T-cell (primary cell): ENCODE data around the gene CCNG1. TPM values are rescaled to one million over a fixed set of nuclear protein-coding genes. Genes with fewer than 3 reads are reported as not detected.

Experiments
- ATAC-seq, 4 experiments: fragments of 200-7000 bp in 3 of 4; fragments of 150-1000 bp in 1 of 4; cut with Tn5 transposase; replicated peaks in 1 of 4; 1 replicate in 3 of 4; 2 replicates in 1 of 4; pipeline ENCODE4 v1.10.0; 2021; ENCODE audit warnings: moderate library complexity in 3 of 4, mild to moderate bottlenecking in 2 of 4, moderate number of reproducible peaks in 1 of 4
- CTCF ChIA-PET, 2 donors: fragments of 300-600 bp; sonication (Branson Sonifier 250); formaldehyde crosslinking; loops; one replicate each; lab custom pipeline; 2022; ENCODE audit warnings: antibody characterized with exemption in 2 of 2; lab: Charles Lee
- POLR2A ChIA-PET, 2 donors: fragments of 300-600 bp; sonication (Branson Sonifier 250); formaldehyde crosslinking; loops; one replicate each; lab custom pipeline; 2022; ENCODE audit warnings: antibody characterized with exemption in 2 of 2; lab: Charles Lee
- DNase-seq, 35 experiments: peaks; one replicate each; pipeline versions ENCODE4 v3.0.0 to v3.0.0-alpha.2; 2013 to 2023
- H3K27ac ChIP-seq: one replicate; pipeline ENCODE4 v1.5.1; 2013; ENCODE audit warnings: low read length
- H3K27me3 ChIP-seq, 2 experiments: replicated peaks in 1 of 2; 1 replicate in 1 of 2; 2 replicates in 1 of 2; pipeline versions ENCODE4 v1.6.1 to v1.7.0; 2013; ENCODE audit warnings: low read length in 1 of 2, mixed read lengths in 1 of 2; ENCODE audit not compliant: control insufficient read depth in 2 of 2, insufficient read depth in 2 of 2; ENCODE audit errors: extremely low read depth in 1 of 2
- H3K36me3 ChIP-seq, 2 donors: 1 replicate in 1 of 2; 2 replicates in 1 of 2; pipeline versions ENCODE4 v1.6.1 to v1.7.0; 2013; ENCODE audit warnings: low read length in 1 of 2; ENCODE audit not compliant: control insufficient read depth in 2 of 2, insufficient read depth in 1 of 2; ENCODE audit errors: extremely low read depth in 1 of 2
- H3K4me1 ChIP-seq, 2 experiments: 1 replicate in 1 of 2; 2 replicates in 1 of 2; pipeline versions ENCODE4 v1.6.1 to v1.7.0; 2013; ENCODE audit warnings: low read length in 2 of 2, mixed read lengths in 1 of 2; ENCODE audit not compliant: insufficient read depth in 2 of 2, control insufficient read depth in 1 of 2; ENCODE audit errors: extremely low read depth in 1 of 2
- H3K4me3 ChIP-seq, 2 donors: 1 replicate in 1 of 2; 2 replicates in 1 of 2; pipeline versions ENCODE4 v1.5.1 to v1.7.0; 2013; ENCODE audit warnings: mild to moderate bottlenecking in 2 of 2, low read length in 1 of 2, moderate library complexity in 1 of 2; ENCODE audit not compliant: control insufficient read depth in 1 of 2; ENCODE audit errors: extremely low read depth in 1 of 2
- H3K9me3 ChIP-seq: 2 replicates; pipeline ENCODE4 v1.7.0; 2013
- H3K27ac Mint-ChIP-seq, 2 donors: one replicate each; pipeline ENCODE4 v1.8.0; 2020 to 2021; ENCODE audit warnings: mild to moderate bottlenecking in 2 of 2, mixed read lengths in 2 of 2
- H3K27me3 Mint-ChIP-seq, 2 donors: one replicate each; pipeline ENCODE4 v1.8.0; 2021 to 2022; ENCODE audit warnings: mixed read lengths in 2 of 2
- H3K36me3 Mint-ChIP-seq: one replicate; pipeline ENCODE4 v1.8.0; 2021; ENCODE audit warnings: mixed read lengths
- H3K4me1 Mint-ChIP-seq, 3 donors: one replicate each; pipeline ENCODE4 v1.8.0; 2020 to 2022; ENCODE audit warnings: mixed read lengths in 3 of 3, mild to moderate bottlenecking in 1 of 3
- H3K4me3 Mint-ChIP-seq, 3 donors: one replicate each; pipeline ENCODE4 v1.8.0; 2020 to 2022; ENCODE audit warnings: mild to moderate bottlenecking in 3 of 3, mixed read lengths in 3 of 3, moderate library complexity in 3 of 3
- H3K9me3 Mint-ChIP-seq, 3 donors: one replicate each; pipeline ENCODE4 v1.8.0; 2020 to 2022; ENCODE audit warnings: mixed read lengths in 3 of 3
- WGBS: methylation state at CpG from one replicate; pipeline ENCODE4 v1.1.5; 2013; ENCODE audit warnings: missing lambda C conversion rate; ENCODE audit not compliant: insufficient coverage; 5-methylcytosine and 5-hydroxymethylcytosine counted together
- total RNA-seq, 35 experiments: library from RNA in 6 of 35; stranded (reverse) in 6 of 35; fragments of 120-200 nt in 1 of 35; gene quantifications; one replicate each; pipeline versions ENCODE4 v1.2.1 to v1.2.4 and lab custom pipeline; 2013 to 2026

Gene CCNG1
- total RNA-seq, 5 donors from 2014 or later (not counting 1 experiment from before 2014, with no cell fraction given): 108 to 129 (median 112) TPM

DNA sequence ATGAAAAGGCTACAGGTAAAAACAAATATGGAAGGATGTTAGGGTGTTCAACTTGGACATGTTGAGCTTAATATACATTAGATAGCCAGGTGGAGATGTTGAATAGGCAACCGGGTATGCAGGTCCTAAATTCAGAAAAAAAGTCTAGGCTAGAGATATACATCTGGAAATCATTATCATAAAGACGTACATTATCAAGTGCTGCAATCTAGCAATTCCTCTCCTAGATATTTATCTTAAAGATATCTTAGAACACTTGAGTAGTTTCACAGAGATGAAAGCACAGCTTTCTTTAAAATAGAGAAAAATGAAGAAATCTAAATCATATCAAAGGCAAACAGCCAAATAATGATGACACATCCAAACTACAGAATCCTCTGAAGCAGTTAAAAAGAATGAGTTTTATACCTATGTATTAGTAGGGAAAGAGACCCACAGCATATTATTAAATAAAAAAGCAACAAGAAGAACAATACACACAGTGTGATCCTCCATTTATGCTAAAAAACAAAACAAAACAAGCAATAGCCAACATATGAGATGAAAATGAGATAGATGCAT is 18.7 kb downstream of the CCNG1 start:
- H3K36me3 ChIP-seq: peaks cover 0 to 23% of the 10 kb centered on the region in 2 donors
- H3K36me3 Mint-ChIP-seq: peaks cover 27% of the 10 kb centered on the region
- DNase-seq: no peak
- no peaks in the 10 kb centered on the region for H3K27me3 ChIP-seq
- H3K4me3 ChIP-seq: no peak overlapping the region
- H3K9me3 Mint-ChIP-seq: no peaks in the 10 kb centered on the region
- no peak overlapping the region for H3K4me3 Mint-ChIP-seq
- H3K4me1 Mint-ChIP-seq: peaks cover 41 to 56% (median 43%) of the 10 kb centered on the region in 3 donors
- peak overlapping the region; percentile 37 to 63 for H3K27ac Mint-ChIP-seq
- ChIA-PET CTCF (interaction anchor here (0.6 to 0.7 kb wide), 2 partner anchors 14 to 18 kb away, joined by 3 read pairs; no protein-coding TSS in a partner anchor), POLR2A (interaction anchor here in 1 of 2 donors (0.7 to 0.9 kb wide), 2 partner anchors 13 to 48 kb away, joined by 3 to 5 read pairs; no protein-coding TSS in a partner anchor)
- no peaks in the 10 kb centered on the region for H3K27me3 Mint-ChIP-seq
- H3K9me3 ChIP-seq: no peaks in the 10 kb centered on the region
- no peak overlapping the region for H3K27ac ChIP-seq
- H3K4me1 ChIP-seq: peaks cover 17 to 18% of the 10 kb centered on the region in 2 experiments
- no peak for ATAC-seq
- WGBS: no CpG with 5 or more reads among the region's 2 CpGs

GRCh38 chr5:163456840-163457239 is 19.4 kb downstream of the CCNG1 start:
- H3K4me1 Mint-ChIP-seq: peaks cover 46 to 59% (median 47%) of the 10 kb centered on the region in 3 donors
- no peaks in the 10 kb centered on the region for H3K9me3 Mint-ChIP-seq
- CTCF ChIA-PET: interaction anchor here in 1 of 2 donors (1.1 kb wide), 1 partner anchor 19 kb away, joined by 9 read pairs; the partner anchor contains the start of gene CCNG1
- no peaks in the 10 kb centered on the region for H3K27me3 Mint-ChIP-seq
- H3K36me3 Mint-ChIP-seq: peaks cover 27% of the 10 kb centered on the region
- Histone ChIP-seq H3K4me1 (peaks cover 17 to 23% of the 10 kb centered on the region in 2 experiments), H3K4me3 (no peak overlapping the region), H3K27me3 (no peaks in the 10 kb centered on the region), H3K36me3 (peaks cover 0 to 21% of the 10 kb centered on the region in 2 donors), H3K9me3 (no peaks in the 10 kb centered on the region), H3K27ac (no peak overlapping the region)
- no peak for DNase-seq
- no peak for ATAC-seq
- POLR2A ChIA-PET: interaction anchor here in 1 of 2 donors (0.7 kb wide), 1 partner anchor 47 kb away, joined by 3 read pairs; no protein-coding TSS in a partner anchor
- H3K27ac Mint-ChIP-seq: no peak overlapping the region
- WGBS: 98% methylated on average over 7 of the region's 7 CpGs
- no peak overlapping the region for H3K4me3 Mint-ChIP-seq

GRCh38 chr5:163458778-163459385 is 21.5 kb downstream of the CCNG1 start:
- no peaks in the 10 kb centered on the region for H3K9me3 ChIP-seq
- H3K27ac Mint-ChIP-seq: peak overlapping the region; percentile 98 to 99
- peaks cover 18% of the 10 kb centered on the region for H3K36me3 Mint-ChIP-seq
- ATAC-seq (no peak), DNase-seq (peak in 1 of 35 experiments; percentile 14)
- H3K4me1 ChIP-seq: peaks cover 22 to 28% of the 10 kb centered on the region in 2 experiments
- WGBS: no CpG with 5 or more reads among the region's 6 CpGs
- ChIA-PET POLR2A (interaction anchor here in 1 of 2 donors (0.8 to 3.2 kb wide), 7 partner anchors 17 to 57 kb away, joined by 3 to 29 read pairs (median 5); partner anchors contain the start of genes CCNG1 and MAT2B), CTCF (interaction anchor here (0.7 to 3.7 kb wide), 9 partner anchors 10 to 51 kb away, joined by 3 to 55 read pairs (median 6); partner anchors contain the start of genes CCNG1 (in 1 of the 2) and MAT2B (in 1 of the 2))
- H3K27me3 Mint-ChIP-seq: no peaks in the 10 kb centered on the region
- H3K4me1 Mint-ChIP-seq: peaks cover 50 to 66% (median 54%) of the 10 kb centered on the region in 3 donors
- H3K36me3 ChIP-seq: peaks cover 0 to 16% of the 10 kb centered on the region in 2 donors
- no peaks in the 10 kb centered on the region for H3K9me3 Mint-ChIP-seq
- peak overlapping the region; percentile 93 to 98 (median 96) for H3K4me3 Mint-ChIP-seq
- H3K4me3 ChIP-seq: peak overlapping the region; percentile 80 to 94
- peak overlapping the region; percentile 94 for H3K27ac ChIP-seq
- H3K27me3 ChIP-seq: no peaks in the 10 kb centered on the region

DNA sequence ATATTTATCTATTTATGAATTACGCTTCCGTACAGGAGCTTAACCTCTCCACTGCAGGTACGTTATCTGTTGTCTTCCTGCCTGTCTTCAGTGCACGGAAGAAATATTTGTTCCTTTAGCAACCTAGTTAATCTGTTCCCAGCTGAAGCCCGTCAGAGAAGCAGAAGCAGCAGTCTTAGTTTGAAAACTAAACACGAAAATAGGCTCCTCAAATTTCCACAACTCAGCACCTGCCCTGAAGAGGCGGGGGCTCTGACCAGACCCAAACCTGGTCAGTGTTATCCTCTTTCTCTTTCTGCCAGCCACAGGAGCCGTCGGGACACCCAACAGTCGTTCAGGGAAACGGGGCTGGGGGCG is 22.0 kb downstream of the CCNG1 start:
- Histone ChIP-seq H3K27ac (peak overlapping the region; percentile 94), H3K4me1 (peaks cover 22 to 28% of the 10 kb centered on the region in 2 experiments), H3K4me3 (peak overlapping the region; percentile 80 to 94), H3K9me3 (no peaks in the 10 kb centered on the region), H3K27me3 (no peaks in the 10 kb centered on the region), H3K36me3 (peaks cover 0 to 16% of the 10 kb centered on the region in 2 donors)
- ChIA-PET CTCF (interaction anchor here (1.0 to 3.7 kb wide), 10 partner anchors 9 to 51 kb away, joined by 3 to 55 read pairs (median 7); partner anchors contain the start of genes MAT2B (in 2 of the 2) and CCNG1 (in 1 of the 2)), POLR2A (interaction anchor here in 1 of 2 donors (0.8 to 3.2 kb wide), 7 partner anchors 14 to 56 kb away, joined by 3 to 29 read pairs (median 5); partner anchors contain the start of genes CCNG1 and MAT2B)
- Mint-ChIP-seq H3K27ac (peak overlapping the region; percentile 98 to 99), H3K4me3 (peak overlapping the region; percentile 93 to 98 (median 96)), H3K27me3 (no peaks in the 10 kb centered on the region), H3K36me3 (peaks cover 18% of the 10 kb centered on the region), H3K4me1 (peaks cover 50 to 66% (median 54%) of the 10 kb centered on the region in 3 donors), H3K9me3 (no peaks in the 10 kb centered on the region)
- 0% methylated on average over 12 of the region's 12 CpGs for WGBS
- no peak for ATAC-seq
- DNase-seq: no peak

DNA sequence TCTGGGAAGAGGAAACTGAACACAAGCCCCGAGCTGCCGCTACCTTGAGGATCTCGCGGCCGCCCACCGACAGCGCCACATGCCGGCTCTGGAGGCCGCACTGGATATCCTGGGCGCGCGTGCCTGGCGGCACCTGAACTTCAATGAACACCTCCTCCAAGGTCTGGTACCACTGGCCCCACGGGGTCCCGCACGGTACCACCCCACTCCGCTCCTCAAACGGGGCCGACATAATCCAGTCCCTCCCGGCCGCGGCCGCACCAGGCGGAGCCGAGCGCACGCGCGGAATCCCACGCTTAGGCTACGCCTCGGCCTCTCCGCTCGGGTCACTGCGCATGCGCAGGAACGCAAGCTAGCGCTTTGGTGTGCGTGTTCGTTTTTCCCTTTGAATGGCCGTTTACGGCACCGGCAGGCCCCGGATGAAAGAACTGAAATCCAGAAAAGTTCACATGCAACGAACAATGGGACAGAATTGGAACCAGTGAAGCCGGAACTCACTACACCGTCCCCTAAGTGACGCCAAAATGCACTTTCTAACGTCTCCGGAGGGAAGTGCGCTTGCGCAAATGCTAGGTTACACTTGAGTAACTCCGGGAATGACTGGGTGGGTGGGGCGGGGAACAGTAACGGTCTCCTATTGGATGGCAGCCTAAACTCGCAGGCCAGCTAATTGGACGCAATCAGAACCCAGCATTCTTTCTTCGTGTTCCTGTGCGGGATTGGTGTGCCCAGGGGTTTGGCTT is 22.6 kb downstream of the CCNG1 start, which contains the start of gene NUDCD2:
NUDCD2 (minus strand) TSS at position 284 of the 743 bp plus-strand sequence; CDS start at position 232, 52 bp downstream.
- peaks cover 0 to 10% of the 10 kb centered on the region in 2 donors for H3K36me3 ChIP-seq
- Mint-ChIP-seq H3K36me3 (peaks cover 15% of the 10 kb centered on the region), H3K4me3 (peak within 1 kb of the TSS; percentile 93 to 98 (median 96)), H3K9me3 (no peaks in the 10 kb centered on the region), H3K27ac (peak within 1 kb of the TSS; percentile 98 to 99), H3K4me1 (peaks cover 50 to 63% (median 53%) of the 10 kb centered on the region in 3 donors), H3K27me3 (no peaks in the 10 kb centered on the region)
- no peaks in the 10 kb centered on the region for H3K9me3 ChIP-seq
- H3K27me3 ChIP-seq: no peaks in the 10 kb centered on the region
- peak; percentile 84 to 88 (median 86) for ATAC-seq
- ChIA-PET POLR2A (interaction anchor here (0.6 to 3.2 kb wide), 11 partner anchors 12 to 56 kb away, joined by 3 to 29 read pairs (median 5); partner anchors contain the start of genes CCNG1 (in 1 of the 2) and MAT2B (in 1 of the 2)), CTCF (interaction anchor here (0.6 to 3.7 kb wide), 18 partner anchors 9 to 52 kb away, joined by 3 to 55 read pairs (median 6); partner anchors contain the start of genes MAT2B (in 2 of the 2) and CCNG1 (in 1 of the 2))
- peak within 1 kb of the TSS; percentile 94 for H3K27ac ChIP-seq
- H3K4me3 ChIP-seq: peak within 1 kb of the TSS; percentile 80 to 95
- peak; percentile 89 to 97 (median 93) for DNase-seq
- 0% methylated on average over 52 of the region's 59 CpGs for WGBS
- H3K4me1 ChIP-seq: peaks cover 22 to 28% of the 10 kb centered on the region in 2 experiments
